ENCODE data around the gene TMEM161A.

Gene TMEM161A

DNA sequence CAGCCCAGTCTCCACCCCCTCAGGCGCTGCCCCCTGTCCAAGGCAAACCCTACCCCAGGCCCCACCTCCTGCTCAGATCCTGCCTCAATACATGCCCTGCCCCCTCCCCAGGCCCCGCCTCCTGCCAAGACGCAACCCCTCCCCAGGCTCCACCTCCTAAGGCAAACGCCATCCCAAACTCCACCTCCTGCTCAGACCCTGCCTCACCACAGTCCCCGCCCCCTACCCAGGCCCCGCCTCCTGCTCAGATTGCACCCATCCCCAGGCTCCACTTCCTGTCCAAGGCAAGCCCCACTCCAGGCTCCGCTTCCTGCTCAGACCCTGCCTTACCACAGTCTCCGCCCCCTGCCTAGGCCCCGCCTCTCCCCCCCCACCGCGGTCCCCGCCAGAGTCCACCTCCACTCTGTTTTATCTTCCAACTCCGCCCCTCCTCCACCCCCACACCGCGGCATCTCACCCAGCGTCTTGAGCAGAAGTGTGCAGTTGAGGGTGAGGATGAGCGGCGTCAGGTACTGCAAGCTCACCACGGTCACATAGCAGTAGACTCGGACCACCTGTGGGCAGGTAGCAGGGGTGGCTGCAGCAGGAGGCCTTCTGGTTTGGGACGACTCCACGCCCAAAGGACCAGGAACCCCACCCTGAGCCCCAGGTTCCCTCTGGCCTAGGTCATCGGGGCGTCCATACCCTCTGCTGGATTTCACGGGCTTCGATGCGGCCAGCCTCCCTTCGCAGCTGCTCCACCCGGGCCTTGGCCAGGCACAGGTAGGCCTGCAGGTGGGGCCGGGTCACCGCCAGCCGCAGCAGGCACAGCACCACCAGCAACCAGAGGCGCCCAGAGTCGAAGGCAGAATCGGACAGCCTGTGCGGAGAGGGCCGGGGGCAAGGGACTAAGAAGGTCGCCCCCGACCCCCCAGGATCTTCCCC, 17.7 kb downstream of the TMEM161A start:
- peak; percentile 65 for DNase-seq (ENCODE audit: low read depth)
- TF ChIP-seq, protein P1, sequence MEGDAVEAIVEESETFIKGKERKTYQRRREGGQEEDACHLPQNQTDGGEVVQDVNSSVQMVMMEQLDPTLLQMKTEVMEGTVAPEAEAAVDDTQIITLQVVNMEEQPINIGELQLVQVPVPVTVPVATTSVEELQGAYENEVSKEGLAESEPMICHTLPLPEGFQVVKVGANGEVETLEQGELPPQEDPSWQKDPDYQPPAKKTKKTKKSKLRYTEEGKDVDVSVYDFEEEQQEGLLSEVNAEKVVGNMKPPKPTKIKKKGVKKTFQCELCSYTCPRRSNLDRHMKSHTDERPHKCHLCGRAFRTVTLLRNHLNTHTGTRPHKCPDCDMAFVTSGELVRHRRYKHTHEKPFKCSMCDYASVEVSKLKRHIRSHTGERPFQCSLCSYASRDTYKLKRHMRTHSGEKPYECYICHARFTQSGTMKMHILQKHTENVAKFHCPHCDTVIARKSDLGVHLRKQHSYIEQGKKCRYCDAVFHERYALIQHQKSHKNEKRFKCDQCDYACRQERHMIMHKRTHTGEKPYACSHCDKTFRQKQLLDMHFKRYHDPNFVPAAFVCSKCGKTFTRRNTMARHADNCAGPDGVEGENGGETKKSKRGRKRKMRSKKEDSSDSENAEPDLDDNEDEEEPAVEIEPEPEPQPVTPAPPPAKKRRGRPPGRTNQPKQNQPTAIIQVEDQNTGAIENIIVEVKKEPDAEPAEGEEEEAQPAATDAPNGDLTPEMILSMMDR (IDR thresholded peaks at IDR 0.05; ENCODE audit: insufficient read depth, low read depth, low read length, missing control alignments): no peak
- no peak overlapping the region for H3K4me3 ChIP-seq (ENCODE audit: low read length)

DNA sequence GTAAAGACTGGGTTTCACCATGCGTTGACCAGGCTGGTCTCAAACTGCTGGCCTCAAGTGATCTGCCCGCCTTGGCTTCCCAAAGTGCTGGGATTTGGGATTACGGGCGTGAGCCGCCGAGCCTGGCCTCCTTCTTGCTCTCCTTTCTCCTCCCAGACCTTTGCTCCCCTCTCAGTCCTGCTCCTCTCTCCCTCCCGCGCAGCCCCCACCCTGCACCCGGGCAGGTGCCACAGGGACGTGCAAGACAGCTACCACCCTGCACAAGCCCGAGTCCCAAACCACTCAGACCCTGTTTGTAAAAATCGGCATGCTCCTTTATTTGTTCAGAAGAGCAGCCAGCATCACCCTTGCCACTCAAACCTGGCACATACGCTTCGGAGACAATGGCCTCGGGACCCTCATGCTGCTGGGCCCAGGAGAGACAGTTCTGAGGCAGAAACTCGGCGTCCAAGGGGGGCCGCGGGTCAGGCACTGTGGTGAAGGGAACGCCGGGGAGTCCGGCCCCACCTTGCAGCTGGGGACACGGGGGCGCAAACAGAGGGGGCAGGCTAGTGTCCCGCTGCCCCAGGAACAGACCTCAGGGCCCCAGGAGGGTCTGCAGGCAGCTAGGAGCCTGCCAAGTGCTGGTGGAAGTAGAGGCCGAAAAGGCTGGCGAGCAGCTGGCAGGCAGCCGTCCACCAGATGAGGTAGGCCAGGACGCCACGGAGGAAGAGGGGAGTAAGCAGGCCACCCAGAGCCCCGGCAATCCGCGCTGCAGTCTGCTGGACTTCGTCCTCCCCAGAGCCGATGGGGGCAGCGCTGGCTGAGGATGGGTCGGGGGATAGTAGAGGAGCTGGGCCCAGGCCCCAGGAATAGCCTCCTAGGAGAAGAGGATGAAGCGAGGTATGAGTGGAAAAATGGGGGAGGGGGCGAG, 18.7 kb downstream of the TMEM161A start:
- TF ChIP-seq, protein P1 (IDR thresholded peaks at IDR 0.05; ENCODE audit: insufficient read depth, low read depth, low read length, missing control alignments): no peak
- H3K4me3 ChIP-seq (ENCODE audit: low read length): no peak overlapping the region
- DNase-seq (ENCODE audit: low read depth): no peak

DNA sequence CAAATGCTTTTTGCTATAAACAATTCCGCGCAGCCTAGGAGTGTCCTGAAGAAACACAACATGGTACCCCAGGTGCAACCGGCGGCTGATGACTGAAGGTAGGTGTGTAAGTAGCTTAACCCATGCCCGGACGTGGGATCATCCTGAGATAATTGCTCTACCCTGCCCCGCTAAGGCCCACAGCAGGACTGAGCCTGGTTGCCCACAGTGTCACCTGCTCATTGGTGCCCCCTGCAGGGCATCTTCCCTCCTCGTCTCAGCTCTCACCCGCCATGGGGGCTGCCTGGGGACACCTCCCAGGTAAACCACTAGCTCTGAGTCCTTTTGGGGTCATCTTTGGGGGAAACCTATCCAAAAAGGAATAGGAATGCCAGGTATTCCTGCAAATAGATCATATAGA, 22.3 kb downstream of the TMEM161A start:
- TF ChIP-seq, protein P1 (IDR thresholded peaks at IDR 0.05; ENCODE audit: insufficient read depth, low read depth, low read length, missing control alignments): peak; percentile 39
- no peak overlapping the region for H3K4me3 ChIP-seq (ENCODE audit: low read length)
- no peak for DNase-seq (ENCODE audit: low read depth)

DNA sequence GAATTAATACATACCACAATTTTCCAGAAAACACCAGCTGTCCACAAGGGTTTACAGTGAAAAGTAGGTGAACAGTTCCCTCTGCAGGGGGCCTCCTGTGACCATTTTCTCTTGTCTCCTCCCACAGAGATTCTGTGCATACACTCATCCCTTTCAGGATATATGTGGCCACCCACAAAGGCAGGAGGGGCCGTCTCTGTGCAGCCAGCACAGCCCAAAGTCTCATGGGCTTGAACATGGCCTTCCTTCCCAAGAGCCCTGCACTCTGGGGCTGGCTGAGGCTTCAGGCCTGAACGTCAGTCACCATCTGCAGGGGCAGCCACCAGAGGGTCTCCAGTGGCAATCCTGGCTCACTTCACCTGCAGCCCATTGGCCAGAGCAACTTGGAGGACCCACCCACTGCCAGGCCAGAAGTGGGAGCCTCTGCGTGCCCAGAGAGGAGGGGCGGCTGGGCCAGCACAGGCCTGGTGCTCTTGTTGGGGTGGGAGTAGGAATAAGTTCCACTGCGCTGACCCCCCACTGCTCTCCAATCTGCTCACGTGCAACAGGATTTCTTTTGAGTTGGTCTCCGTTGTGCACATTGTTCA, 25.1 kb downstream of the TMEM161A start:
- TF ChIP-seq, protein P1 (IDR thresholded peaks at IDR 0.05; ENCODE audit: insufficient read depth, low read depth, low read length, missing control alignments): no peak
- DNase-seq (ENCODE audit: low read depth): peak; percentile 17
- H3K4me3 ChIP-seq (ENCODE audit: low read length): no peak overlapping the region

DNA sequence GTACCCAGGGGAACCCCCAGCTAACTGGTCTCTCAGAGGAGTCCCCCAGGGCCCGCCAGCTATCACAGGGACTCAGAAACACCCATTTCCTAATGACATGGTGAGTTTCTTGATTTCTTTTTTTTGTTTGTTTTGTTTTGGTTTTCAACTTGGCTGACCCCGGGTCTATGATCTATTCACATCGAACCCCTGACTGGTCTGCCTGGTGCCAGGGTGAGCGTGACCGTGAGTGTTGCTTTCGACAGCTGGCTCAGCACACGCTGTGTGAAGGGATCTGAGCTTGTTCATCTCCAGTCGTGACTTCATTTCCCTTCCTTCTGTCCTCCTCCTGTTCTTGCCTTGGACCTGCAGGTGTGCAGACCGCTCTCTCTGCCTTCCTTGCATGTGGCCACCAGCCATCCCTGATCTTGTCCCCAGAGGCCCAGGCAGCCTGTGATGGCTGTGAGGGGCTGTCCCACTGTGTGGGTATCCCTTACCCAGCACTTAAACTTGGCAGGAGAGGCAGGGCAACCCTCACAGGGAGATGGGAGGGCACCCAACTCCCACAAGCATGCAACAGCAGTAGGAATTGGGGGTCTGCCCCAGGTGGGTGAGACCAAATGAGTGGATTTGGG, 26.2 kb downstream of the TMEM161A start:
- no peak overlapping the region for H3K4me3 ChIP-seq (ENCODE audit: low read length)
- no peak for DNase-seq (ENCODE audit: low read depth)
- TF ChIP-seq, protein P1 (IDR thresholded peaks at IDR 0.05; ENCODE audit: insufficient read depth, low read depth, low read length, missing control alignments): no peak

DNA sequence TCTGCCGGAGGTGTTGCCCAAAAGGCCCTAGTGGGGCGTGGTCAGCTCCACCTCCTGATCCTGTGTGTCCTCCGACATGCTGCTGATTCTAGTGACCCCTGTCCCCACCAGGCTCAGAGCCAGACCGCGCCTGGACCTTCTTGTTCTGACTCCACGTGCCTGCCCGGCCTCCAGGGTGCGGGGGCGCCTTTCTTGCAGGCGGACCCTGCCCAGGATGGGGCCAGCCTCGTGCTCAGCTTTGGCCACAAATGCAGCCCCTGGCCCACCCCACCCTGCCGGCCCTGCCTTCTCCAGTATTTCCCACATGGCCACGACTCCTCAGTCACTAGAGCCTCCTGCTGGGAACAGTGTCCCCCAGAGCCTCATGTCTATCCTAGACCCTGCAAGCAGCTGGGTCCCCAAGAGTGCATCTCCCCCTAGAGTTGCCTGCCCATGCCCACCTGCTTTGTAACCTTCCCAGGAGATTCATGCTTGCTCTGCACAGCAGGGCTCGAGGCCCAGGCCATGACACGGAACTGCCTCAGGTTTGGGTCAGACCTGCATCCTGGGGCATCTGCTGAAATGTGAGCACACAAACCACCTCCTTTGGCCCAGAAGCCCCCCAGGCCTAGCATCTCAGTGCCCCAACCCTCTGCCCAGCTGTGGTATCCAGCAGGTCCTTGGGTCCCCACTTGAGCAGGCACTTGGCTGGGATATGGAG, 27.0 kb downstream of the TMEM161A start:
- TF ChIP-seq, protein P1 (IDR thresholded peaks at IDR 0.05; ENCODE audit: insufficient read depth, low read depth, low read length, missing control alignments): no peak
- DNase-seq (ENCODE audit: low read depth): no peak
- no peak overlapping the region for H3K4me3 ChIP-seq (ENCODE audit: low read length)
